ENCODE results near the gene CCDC63. TPM values are rescaled to one million over a fixed set of nuclear protein-coding genes. Genes with fewer than 3 reads are reported as not detected.

CCDC63 gene
- total and polyA plus RNA-seq, 2 donors (not counting 3 experiments of a cell fraction or from before 2014, with no cell fraction given), result not detected

- POLR2A ChIA-PET, result no interaction called here
- no peak overlapping the region for H3K9ac ChIP-seq (replicated peaks; ENCODE audit: extremely low read depth, insufficient read depth, low read length)
- FAIRE-seq, result no peak
- H3K79me2 ChIP-seq (ENCODE audit: control insufficient read depth, insufficient read depth, low read length), result no peaks in the 10 kb centered on the region
- no peak overlapping the region for H3K4me2 ChIP-seq (ENCODE audit: insufficient read depth, low read length)
- no peak overlapping the region for H3K4me3 ChIP-seq (replicated peaks in 1 of 3; ENCODE audit: insufficient read depth in 1 of 3, low read depth in 1 of 3, low read length in 3 of 3)
- no peak overlapping the region for H2AFZ ChIP-seq (ENCODE audit: low read depth, low read length)
- TF ChIP-seq MYC (IDR thresholded peaks at IDR 0.05; ENCODE audit: low read depth, low read length) (no peak), JUN (IDR thresholded peaks at IDR 0.05; ENCODE audit: borderline replicate concordance, insufficient read depth, insufficient read length, low read depth) (no peak), EZH2 (IDR thresholded peaks at IDR 0.05; ENCODE audit: borderline replicate concordance, low read depth, low read length, severe bottlenecking) (no peak), POLR2A (IDR thresholded peaks at IDR 0.05; ENCODE audit: low read depth, low read length) (no peak), CTCF (IDR thresholded peaks at IDR 0.05; ENCODE audit: extremely low read depth in 1 of 2, insufficient read depth in 1 of 2, low read depth in 1 of 2, low read length in 2 of 2) (no peak), FOS (IDR thresholded peaks at IDR 0.05; ENCODE audit: borderline replicate concordance, insufficient read depth, low read length) (no peak), GATA2 (IDR thresholded peaks at IDR 0.05; ENCODE audit: insufficient read depth, insufficient read length, low read depth, low read length) (no peak)
- no peaks in the 10 kb centered on the region for H3K9me3 ChIP-seq (replicated peaks; ENCODE audit: control insufficient read depth, insufficient read depth, low read length)
- CTCF ChIA-PET, result no interaction called here
- no peak for DNase-seq (ENCODE audit: low read depth, low spot score)
- no peaks in the 10 kb centered on the region for H3K36me3 ChIP-seq (ENCODE audit: control insufficient read depth in 2 of 2, extremely low read depth in 1 of 2, insufficient read depth in 2 of 2, low read length in 2 of 2)
- H3K27me3 ChIP-seq (ENCODE audit: control insufficient read depth in 2 of 2, insufficient read depth in 2 of 2, low read length in 2 of 2), result no peaks in the 10 kb centered on the region
- no TSS peak for BruUV-seq (replicated peaks)
- dilution Hi-C loops (cut with MboI; ENCODE audit: extremely low pct_ligation_motif_present, low sequenced_read_pairs), result no loop called here
- H4K20me1 ChIP-seq (replicated peaks; ENCODE audit: control insufficient read depth, extremely low read depth, insufficient read depth, low read length), result no peaks in the 10 kb centered on the region
- H3K27ac ChIP-seq (ENCODE audit: insufficient read depth, low read depth, low read length), result no peak overlapping the region
- H3K9me1 ChIP-seq (replicated peaks; ENCODE audit: control insufficient read depth, extremely low read depth, insufficient read depth, low read length), result no peaks in the 10 kb centered on the region
- H3K4me1 ChIP-seq (ENCODE audit: control insufficient read depth, extremely low read depth, insufficient read depth, low read length), result no peaks in the 10 kb centered on the region
- intact Hi-C loops (cut with micrococcal nuclease), result no loop called here
These were observed 33.9 kb downstream of the CCDC63 start for GRCh38 chr12:110880651-110881050.

Measured in endothelial cell of umbilical vein (primary cell).